GM10847 (cell line): ENCODE data around the gene BNC2.

Experiments
- POLR2A ChIP-seq: IDR thresholded peaks from 2 replicates; pipeline ENCODE4 v1.6.1; 2011; ENCODE audit not compliant: insufficient read length; ENCODE audit errors: extremely low read depth

Gene BNC2

DNA sequence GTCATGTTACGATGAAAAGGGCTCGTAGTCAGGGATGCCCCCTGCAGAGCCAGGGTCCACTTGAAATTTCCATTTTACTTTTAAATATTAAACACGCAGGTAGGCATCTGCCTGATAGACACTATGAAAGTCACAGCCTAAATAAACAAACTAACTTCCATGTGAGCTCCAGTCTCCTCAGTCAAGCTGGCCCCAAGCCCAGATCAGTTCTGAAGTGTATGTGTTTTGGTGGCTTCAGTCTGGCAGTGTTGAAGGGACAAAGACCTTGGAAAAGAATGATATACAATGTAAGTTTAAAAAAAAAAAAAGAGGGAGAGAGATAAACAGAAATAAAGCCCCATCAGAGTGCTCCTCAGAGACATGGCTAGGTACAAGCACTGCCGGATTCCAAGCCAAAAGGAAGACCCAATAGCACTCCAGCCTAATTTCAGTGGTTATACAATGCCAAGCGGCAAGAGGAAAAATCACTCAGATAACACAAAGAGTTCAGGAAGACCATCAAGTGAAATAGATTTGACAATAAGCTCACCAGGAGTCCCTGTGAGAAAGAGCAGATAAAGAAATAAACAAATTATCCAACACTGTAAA lies 181.0 kb downstream of the BNC2 start:
- TF ChIP-seq POLR2A, result no peak

DNA sequence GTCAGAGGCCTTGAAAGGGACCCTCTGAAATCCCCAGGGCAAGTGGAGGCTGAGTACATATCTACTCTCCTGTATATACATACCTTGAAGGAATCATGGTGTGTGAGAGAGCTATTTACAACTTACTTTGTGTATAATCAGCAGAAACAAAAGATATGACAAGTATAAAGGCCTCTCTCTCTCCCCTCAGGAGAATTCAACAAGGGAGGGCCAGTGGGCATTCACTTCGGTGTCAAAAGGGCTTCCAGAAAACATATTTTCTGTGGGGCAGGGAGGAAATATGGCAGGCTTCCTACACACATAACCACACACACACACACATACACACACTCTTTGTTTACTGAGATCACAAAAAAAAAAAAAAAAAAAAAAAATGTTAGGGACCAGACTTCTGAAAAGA lies 181.7 kb downstream of the BNC2 start:
- no peak for TF ChIP-seq POLR2A

DNA sequence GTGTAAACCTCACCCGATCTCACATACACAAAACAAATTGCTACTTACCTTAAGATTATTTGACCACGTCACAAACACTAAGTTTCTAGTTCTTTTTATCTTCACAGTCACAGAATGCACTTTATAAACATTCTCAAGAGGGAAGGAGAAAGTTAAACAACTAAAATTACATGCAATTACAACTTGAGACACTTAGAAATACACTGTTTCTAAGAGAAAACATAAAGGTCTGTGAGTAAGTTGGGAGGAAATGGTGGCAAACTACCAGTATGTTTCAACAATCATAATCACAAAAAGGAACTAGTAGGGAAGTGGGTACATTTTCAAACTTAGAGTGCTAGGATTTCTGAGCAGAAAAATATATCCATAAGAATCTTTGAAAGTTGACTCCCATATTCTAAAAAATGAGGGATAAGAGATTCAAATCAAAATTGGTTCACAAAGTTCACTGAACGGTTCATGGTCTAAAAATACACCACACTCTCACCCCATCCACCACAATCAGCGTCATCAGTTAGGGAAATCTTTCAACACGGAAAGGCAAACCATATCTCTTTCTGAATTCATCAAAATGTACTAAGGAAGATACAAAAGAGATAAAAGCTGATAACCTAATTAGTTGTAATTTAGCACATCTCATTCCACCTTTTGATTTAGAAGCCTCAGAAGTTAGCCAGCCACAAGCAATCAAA lies 182.6 kb downstream of the BNC2 start:
- no peak for TF ChIP-seq POLR2A

DNA sequence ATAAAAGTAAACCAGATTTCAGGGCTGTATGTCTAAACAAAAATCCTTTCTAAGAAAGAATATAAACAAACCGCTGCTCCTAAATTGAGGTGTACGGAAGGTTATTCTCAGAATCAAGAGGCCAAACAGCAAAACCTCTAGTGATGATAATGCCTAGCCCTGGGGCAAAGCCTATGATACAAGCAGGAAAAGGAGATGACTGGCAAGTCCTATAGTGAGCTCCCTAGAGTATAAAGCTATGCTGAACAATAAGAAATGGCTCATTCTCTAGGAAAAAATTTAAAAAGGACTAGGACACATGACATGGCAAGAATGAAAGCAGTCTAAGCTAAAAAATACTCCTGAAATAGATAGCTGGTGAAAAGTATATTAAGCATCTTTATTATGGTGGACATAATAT lies 187.1 kb downstream of the BNC2 start:
- no peak for TF ChIP-seq POLR2A

DNA sequence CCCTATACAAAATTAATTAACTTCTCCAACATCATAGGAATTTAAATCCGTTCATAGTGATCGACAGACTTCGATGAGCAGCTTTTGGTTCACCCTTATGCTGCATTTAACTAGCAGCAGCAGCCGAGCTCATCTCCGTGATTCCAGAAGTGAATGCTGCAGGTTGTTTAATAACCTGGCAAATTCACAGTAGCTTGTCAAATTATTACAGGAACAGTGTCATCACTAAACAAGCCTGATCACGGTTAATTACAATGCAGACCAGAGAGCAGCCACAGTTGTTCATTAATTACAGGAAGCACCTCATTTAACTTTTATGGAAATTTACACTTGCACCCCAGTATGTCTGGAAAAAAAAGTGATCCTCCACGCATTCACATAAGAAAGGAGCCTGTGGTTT lies 188.2 kb downstream of the BNC2 start:
- TF ChIP-seq POLR2A, result no peak

DNA sequence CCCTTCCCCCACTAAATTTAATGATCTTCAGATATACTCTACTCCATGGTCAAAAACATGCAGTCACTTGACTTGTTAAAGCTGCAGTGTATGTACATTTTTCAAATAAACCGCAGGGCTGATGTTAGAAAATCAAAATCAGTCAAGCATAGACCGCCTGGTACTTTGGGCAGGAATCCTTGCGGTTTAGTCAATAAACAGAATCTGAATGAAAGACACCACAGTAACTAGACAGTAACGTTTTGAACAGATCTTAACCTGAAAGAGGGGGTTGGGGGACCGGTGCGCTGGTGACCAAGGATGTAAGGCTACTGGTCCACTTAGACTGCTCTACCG lies 188.8 kb downstream of the BNC2 start:
- TF ChIP-seq POLR2A, result no peak

DNA sequence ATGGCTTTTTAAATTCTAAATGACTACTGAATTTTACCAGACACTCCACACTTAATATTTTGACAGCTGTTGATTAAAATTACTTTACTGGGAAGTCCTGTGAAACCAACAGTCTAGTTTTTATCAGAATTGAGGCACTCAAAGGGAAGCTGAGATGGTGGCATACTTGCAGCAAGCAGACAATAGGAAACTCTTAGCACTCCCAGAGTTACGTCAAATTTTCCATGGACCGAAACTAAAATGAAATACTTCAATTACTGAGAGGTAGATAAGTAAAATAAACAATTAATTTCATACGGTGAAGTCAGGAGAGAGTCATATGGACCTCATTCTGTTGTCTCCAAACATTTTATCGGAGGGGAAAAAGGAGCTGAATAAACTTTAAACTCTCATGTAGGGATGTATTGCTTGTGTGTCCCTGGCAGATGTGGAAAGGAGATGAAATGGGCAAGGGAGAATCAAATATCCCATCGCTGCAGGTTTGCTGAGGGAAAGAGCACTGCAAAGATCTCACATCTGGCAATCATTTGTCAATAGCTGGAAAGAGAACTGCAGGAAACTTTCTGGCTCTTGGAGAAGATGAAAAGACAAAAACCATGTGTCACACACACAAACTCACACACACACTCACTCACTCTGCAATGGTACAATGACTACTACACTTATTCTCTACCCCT lies 189.4 kb downstream of the BNC2 start:
- no peak for TF ChIP-seq POLR2A

DNA sequence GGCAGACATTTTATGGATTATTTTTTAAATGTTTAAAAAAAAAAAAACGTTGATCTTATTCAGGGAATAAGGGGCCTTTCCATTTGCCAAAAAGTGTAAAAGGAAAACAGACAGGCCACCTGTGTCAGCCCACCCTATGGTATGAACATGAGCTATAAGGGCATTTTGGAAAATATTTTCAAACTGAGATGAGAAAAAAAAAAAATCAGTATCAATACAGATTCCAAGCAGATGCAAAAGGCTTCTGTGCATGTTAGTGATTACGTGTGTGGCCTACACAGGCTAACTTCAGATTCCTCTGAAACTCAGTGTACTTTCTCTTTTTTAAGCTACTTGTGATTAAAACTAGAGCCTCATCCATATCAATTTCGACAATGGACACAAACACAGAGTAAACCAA lies 189.9 kb downstream of the BNC2 start:
- TF ChIP-seq POLR2A, result no peak

DNA sequence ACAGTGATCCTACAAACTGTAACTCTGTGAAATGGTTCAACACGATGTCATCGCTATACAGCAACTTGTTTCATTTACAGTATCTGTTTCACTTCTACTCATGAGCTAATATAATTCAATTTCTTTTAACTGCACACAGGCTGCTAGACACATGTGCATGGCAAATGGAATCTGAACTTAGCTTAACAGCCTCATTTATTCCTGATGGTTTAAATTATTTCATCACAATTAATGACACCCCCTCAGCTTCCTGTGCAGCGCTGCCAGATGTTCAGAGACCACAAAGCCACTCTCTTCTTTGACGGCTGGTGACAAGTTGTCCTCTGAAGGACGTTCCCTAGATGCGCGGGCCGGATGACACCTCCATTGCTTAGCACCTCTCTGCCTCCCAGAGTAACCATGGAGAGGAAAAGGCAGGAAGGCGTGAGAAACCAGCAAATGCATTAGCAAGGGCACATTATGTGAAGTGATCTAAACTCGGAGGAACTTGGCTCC lies 191.1 kb downstream of the BNC2 start:
- no peak for TF ChIP-seq POLR2A

DNA sequence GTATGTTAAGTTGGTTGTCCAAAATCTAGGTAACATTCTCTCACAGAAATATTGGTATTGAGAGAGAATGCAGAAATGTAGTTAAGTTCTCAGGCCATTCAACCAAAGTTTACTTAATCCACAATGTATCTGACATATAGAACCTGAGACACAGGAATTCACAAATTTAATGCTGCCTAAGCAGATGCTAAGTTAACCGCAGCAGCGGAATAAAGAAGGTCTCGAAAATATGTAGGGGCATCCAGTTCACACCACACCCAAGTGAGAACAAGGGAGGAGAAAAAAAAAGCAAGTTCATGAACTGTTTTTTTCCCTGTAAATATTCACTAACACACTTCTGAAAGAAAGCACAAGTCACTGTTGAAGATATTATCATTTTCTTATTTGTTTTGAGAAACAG lies 194.0 kb downstream of the BNC2 start:
- TF ChIP-seq POLR2A, result no peak

DNA sequence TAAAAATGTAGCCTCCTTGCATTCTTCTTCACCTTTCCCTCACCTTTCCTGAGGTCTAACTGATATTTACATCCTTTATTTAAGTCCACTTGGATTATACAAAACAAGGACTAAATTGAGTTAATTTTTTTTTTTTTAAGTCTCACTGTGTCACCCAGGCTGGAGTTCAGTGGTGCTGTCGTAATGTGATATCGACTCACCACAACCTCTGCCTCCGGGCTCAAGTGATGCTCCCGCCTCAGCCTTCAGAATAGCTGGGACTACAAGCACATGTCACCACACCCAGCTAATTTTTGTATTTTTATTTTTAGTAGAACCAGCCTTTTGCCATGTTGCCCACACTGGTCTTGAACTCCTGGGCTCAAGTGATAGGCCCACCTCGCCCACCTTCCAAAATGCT lies 195.3 kb downstream of the BNC2 start:
- TF ChIP-seq POLR2A, result no peak

DNA sequence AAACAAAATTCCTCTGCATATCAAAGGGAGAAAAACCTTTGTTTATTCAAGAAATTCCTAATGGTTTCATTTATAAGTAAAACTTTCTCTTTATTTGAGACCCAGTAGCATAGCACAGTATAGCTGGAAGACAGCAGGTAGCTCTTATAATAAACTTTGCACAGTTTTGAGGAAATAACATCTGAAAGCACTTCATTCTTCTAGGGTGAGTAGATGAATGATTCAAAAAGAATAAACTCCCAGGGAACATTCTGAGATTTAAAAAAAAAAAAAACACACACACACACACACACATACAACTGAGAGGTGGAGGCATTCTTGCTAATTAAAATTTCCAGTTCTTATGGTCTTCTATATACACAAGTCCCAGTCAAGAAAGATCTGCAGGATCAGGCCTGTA lies 197.3 kb downstream of the BNC2 start:
- TF ChIP-seq POLR2A, result no peak

DNA sequence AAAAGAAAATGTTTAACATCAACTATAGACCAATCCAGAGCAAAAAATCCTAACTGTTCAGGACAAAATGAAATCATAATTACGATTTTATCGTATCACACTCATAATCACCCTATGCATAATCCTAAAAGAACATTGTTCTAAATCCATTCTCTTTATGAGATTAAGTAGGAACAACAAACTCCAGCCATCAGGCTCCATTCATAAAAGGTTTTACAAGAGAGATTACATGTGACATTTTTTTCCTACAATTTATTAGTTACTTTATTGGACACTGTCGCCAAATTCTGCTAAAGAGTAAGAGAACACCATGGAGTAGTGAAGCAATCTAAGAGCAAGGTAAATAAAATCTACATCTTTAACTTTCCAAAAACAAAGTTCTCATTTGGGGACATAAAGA lies 198.0 kb downstream of the BNC2 start:
- TF ChIP-seq POLR2A, result no peak

DNA sequence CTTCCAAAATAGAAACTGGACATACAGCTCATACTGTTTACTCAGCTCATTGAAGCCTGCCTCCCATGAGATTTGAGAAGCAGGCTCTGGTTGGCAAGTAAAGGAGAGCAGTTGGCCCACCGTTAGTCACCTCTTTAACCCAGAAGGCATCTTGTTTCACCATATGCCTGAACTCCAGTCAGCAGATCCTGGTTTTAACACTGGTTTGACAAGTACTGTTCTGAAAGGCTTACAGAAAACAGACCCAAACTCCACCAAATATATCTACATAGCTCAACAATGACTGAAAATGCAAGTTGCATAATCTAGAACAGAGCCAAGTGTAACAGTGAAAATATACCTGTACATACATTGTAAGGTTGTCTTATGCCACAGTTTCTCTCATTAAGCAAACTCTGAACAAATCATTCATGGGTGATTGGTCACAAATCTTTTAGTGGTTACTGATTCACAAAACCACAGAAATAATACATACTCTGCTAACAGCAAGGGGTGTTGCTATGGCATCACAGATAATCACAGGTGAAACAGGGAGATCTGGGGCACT lies 198.8 kb downstream of the BNC2 start:
- no peak for TF ChIP-seq POLR2A

DNA sequence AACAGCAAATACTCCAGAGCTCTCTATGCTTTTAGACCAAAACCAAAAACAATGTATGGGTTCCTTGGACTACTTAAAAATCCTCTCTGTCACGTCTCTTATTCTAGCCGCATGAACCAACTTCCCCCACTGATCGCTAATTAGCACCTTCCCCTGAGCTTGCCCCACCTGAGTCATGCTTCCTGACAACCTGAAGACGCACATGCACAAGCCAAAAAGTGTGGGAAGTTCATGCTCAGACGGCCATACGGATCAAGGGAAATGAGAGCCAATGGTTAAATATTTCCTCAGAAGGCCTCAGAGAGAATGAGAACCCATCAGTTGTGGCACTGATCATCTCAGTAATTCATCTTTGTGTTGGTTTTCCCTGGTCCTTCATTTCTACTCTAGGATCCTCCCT lies 199.7 kb downstream of the BNC2 start:
- TF ChIP-seq POLR2A, result no peak

DNA sequence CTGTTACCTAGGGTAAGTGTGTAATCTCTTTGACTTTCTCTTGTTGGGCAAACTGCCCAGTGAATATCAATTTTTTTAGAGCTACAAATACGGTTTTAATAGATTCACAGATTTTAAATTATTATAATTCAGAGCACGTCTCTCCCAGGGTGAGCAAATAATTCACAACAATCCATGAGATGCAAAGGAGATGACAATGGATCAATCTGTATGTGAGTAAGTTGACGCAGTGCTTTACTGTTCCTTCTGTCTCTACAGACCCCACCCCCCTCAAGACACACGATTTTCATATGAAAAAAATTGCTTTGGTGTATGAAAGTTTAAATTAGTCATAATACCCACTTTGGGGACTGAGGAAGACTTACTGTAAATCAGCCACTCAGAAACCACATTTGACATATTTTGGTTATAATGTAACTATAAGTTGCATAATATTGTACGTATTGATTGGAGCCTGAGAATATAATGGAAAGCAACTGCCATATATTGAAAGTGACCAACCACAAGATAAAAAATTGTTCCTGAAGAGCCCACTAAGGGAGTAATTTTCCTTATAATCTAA lies 201.7 kb downstream of the BNC2 start:
- TF ChIP-seq POLR2A, result no peak
